Smooth muscle cell (in vitro differentiated cells): ENCODE data around the gene TBC1D32. TPM values are rescaled to one million over a fixed set of nuclear protein-coding genes. Genes with fewer than 3 reads are reported as not detected.

Experiments
- DNase-seq: peaks from one replicate; lab custom pipeline; 2025; ENCODE audit not compliant: unreplicated experiment; lab: John Stamatoyannopoulos, UW
- H2AFZ ChIP-seq: fragments of 200-600 bp; sonication (generic); 2 replicates; pipeline ENCODE4 v1.6.0; 2016; ENCODE audit warnings: antibody characterized with exemption, low read depth, mild to moderate bottlenecking
- H3F3A ChIP-seq: fragments of 200-600 bp; sonication (generic); 2 replicates; pipeline ENCODE4 v1.6.0; 2017; ENCODE audit warnings: antibody characterized with exemption, low read depth
- H3K27ac ChIP-seq: fragments of 200-600 bp; sonication (generic); 2 replicates; pipeline ENCODE4 v1.5.1; 2016; ENCODE audit warnings: low read depth, mild to moderate bottlenecking
- H3K27me3 ChIP-seq: fragments of 200-600 bp; sonication (generic); 2 replicates; pipeline ENCODE4 v1.6.1; 2016; ENCODE audit warnings: low read depth, mild to moderate bottlenecking
- H3K36me3 ChIP-seq: fragments of 200-600 bp; sonication (generic); 2 replicates; pipeline ENCODE4 v1.5.1; 2016; ENCODE audit warnings: low read depth
- H3K4me1 ChIP-seq: fragments of 200-600 bp; sonication (generic); 2 replicates; pipeline ENCODE4 v1.5.1; 2016; ENCODE audit warnings: low read depth
- H3K4me2 ChIP-seq: fragments of 200-600 bp; sonication (generic); 2 replicates; pipeline ENCODE4 v1.6.0; 2016; ENCODE audit warnings: mild to moderate bottlenecking
- H3K4me3 ChIP-seq: fragments of 200-600 bp; sonication (generic); 2 replicates; pipeline ENCODE4 v1.5.1; 2016; ENCODE audit warnings: mild to moderate bottlenecking
- H3K79me2 ChIP-seq: fragments of 200-600 bp; sonication (generic); 2 replicates; pipeline ENCODE4 v1.6.0; 2016; ENCODE audit warnings: low read depth, mild to moderate bottlenecking
- H3K9ac ChIP-seq: fragments of 200-600 bp; sonication (generic); 2 replicates; pipeline ENCODE4 v1.6.0; 2016; ENCODE audit warnings: low read depth
- H3K9me3 ChIP-seq: fragments of 200-600 bp; sonication (generic); replicated peaks from 2 replicates; pipeline ENCODE4 v1.5.1; 2016; ENCODE audit warnings: low read depth
- H4K20me1 ChIP-seq: fragments of 200-600 bp; sonication (generic); 2 replicates; pipeline ENCODE4 v1.6.0; 2016; ENCODE audit warnings: low read depth
- WGBS: methylation state at CpG from one replicate; pipeline ENCODE4 v1.1.7; 2016; ENCODE audit warnings: low lambda C conversion rate; 5-methylcytosine and 5-hydroxymethylcytosine counted together
- polyA plus RNA-seq: library from polyadenylated mRNA; unstranded; fragments of >200 nt; fragmentation: Nextera tagmentation; extraction: Ambion mirVana; gene quantifications from 2 replicates; pipeline ENCODE4 v1.2.1, GENCODE V29; 2016
- total RNA-seq: library from RNA; depleted of rRNA; stranded (reverse); fragments of >200 nt; gene quantifications from 2 replicates; pipeline ENCODE4 v1.2.3, GENCODE V29; 2014
- TF ChIP-seq, protein P1 (sequence below): fragments of 200-600 bp; sonication (generic); IDR thresholded peaks from 2 replicates; pipeline ENCODE4 v1.5.1; 2017; ENCODE audit warnings: borderline replicate concordance, mild to moderate bottlenecking, antibody characterized with exemption; ENCODE audit not compliant: insufficient read depth, poor library complexity, severe bottlenecking

The TBC1D32 gene
- total and polyA plus RNA-seq, 2 experiments from 2014 or later: 4.2 to 14.5 TPM

DNA sequence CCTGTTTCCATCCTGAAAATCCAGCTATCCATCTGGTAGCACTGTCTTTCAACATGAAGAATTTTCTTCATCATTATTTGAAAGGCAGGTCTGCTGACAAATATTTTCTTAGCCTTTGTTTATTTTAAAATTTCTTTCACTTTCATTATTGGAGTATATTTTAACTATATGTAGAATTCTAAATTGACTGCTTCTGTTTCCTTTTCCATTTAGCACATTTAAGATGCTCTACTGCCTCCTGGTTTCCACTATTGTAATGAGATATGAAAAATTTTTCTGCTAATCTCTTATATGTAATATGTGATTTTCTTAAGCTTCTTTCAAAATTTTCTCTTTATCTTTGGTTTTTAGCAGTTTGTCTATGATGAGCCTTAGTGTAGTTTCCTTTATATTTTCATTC lies 97.3 kb downstream of the TBC1D32 start:
- Histone ChIP-seq H3K27ac (no peak overlapping the region), H3K9me3 (no peaks in the 10 kb centered on the region), H3K9ac (no peak overlapping the region), H3K27me3 (no peaks in the 10 kb centered on the region), H3K4me1 (no peaks in the 10 kb centered on the region), H3K36me3 (no peaks in the 10 kb centered on the region), H3K4me2 (no peak overlapping the region), H4K20me1 (no peaks in the 10 kb centered on the region), H3K4me3 (no peak overlapping the region), H3K79me2 (no peaks in the 10 kb centered on the region), H3F3A (no peaks in the 10 kb centered on the region), H2AFZ (no peak overlapping the region)
- no peak for DNase-seq
- TF ChIP-seq, protein P1, sequence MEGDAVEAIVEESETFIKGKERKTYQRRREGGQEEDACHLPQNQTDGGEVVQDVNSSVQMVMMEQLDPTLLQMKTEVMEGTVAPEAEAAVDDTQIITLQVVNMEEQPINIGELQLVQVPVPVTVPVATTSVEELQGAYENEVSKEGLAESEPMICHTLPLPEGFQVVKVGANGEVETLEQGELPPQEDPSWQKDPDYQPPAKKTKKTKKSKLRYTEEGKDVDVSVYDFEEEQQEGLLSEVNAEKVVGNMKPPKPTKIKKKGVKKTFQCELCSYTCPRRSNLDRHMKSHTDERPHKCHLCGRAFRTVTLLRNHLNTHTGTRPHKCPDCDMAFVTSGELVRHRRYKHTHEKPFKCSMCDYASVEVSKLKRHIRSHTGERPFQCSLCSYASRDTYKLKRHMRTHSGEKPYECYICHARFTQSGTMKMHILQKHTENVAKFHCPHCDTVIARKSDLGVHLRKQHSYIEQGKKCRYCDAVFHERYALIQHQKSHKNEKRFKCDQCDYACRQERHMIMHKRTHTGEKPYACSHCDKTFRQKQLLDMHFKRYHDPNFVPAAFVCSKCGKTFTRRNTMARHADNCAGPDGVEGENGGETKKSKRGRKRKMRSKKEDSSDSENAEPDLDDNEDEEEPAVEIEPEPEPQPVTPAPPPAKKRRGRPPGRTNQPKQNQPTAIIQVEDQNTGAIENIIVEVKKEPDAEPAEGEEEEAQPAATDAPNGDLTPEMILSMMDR: no peak

DNA sequence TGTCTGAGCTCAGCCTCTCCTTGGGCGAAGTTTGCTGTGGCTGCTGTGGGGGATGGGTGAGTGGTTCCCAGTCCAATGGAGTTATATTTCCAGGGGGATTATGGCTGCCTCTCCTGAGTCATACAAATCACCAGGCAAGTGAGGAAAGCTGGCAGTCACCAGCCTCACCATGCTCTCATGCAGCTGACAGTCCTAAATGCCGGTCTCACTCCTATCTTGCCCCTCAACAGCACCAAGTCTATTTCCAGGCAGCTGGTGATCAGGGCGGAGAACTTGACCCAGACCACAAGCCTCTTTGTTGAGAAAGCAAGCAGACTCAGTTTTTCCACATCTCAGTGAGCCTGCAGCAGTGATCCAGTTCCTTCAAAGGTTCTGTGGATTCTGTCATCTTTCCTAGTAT lies 98.9 kb downstream of the TBC1D32 start:
- Histone ChIP-seq H3K9me3 (no peaks in the 10 kb centered on the region), H3K36me3 (no peaks in the 10 kb centered on the region), H3K79me2 (no peaks in the 10 kb centered on the region), H3F3A (no peaks in the 10 kb centered on the region), H3K27me3 (no peaks in the 10 kb centered on the region), H3K4me1 (no peaks in the 10 kb centered on the region), H3K4me2 (no peak overlapping the region), H3K27ac (no peak overlapping the region), H3K4me3 (no peak overlapping the region), H3K9ac (no peak overlapping the region), H2AFZ (no peak overlapping the region), H4K20me1 (no peaks in the 10 kb centered on the region)
- TF ChIP-seq, protein P1: no peak
- no peak for DNase-seq
- 92% methylated on average over 3 of the region's 3 CpGs for WGBS

DNA sequence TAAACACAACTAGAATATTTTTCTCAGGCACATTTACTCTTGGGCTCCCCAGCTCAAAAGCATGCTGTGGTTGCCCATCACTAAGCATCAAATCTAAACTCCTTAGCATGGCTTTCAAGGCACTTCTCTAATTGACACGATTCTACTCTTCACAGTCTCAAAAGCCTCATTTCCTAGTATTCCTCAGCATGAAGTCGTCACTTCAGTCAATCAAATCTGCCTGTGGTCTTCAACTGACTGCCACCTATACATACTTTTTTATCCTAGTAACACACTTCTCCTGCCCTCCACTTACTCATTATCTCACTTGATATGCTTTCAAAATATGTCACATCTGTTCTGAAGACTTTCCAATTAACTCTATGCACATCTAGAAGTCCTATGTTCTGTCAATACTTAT lies 110.3 kb downstream of the TBC1D32 start:
- TF ChIP-seq, protein P1: no peak
- H3K36me3 ChIP-seq: no peaks in the 10 kb centered on the region
- H3F3A ChIP-seq: no peaks in the 10 kb centered on the region
- H2AFZ ChIP-seq: no peak overlapping the region
- H3K4me3 ChIP-seq: no peak overlapping the region
- H3K4me2 ChIP-seq: no peak overlapping the region
- H4K20me1 ChIP-seq: no peaks in the 10 kb centered on the region
- no peaks in the 10 kb centered on the region for H3K27me3 ChIP-seq
- no peak overlapping the region for H3K27ac ChIP-seq
- H3K79me2 ChIP-seq: no peaks in the 10 kb centered on the region
- H3K9me3 ChIP-seq: no peaks in the 10 kb centered on the region
- 83% methylated on average over 2 of the region's 2 CpGs for WGBS
- no peak overlapping the region for H3K9ac ChIP-seq
- H3K4me1 ChIP-seq: no peaks in the 10 kb centered on the region
- DNase-seq: no peak

DNA sequence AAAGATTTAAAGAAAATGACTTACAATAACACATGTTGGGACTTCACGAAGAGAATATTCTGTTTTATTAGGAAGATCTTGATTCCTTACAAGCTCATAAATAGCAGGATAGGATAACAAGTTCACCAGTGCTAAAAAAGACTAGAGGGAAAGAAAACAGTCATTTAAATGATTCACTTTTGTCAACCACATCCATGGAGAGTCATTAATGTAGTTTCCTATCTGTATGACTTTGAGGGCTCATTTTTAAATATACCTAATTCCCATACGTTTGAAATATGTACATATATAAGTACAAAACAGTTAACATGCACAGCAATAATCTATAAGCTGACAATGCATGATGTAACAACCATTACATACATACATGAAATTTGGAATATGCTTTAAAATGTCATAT lies 111.1 kb downstream of the TBC1D32 start:
- no peaks in the 10 kb centered on the region for H4K20me1 ChIP-seq
- H3K4me3 ChIP-seq: no peak overlapping the region
- no peaks in the 10 kb centered on the region for H3K79me2 ChIP-seq
- H3K27ac ChIP-seq: no peak overlapping the region
- no peaks in the 10 kb centered on the region for H3F3A ChIP-seq
- H3K9me3 ChIP-seq: no peaks in the 10 kb centered on the region
- H3K36me3 ChIP-seq: no peaks in the 10 kb centered on the region
- no peak for DNase-seq
- no peaks in the 10 kb centered on the region for H3K27me3 ChIP-seq
- H3K4me1 ChIP-seq: no peaks in the 10 kb centered on the region
- TF ChIP-seq, protein P1: no peak
- no peak overlapping the region for H3K9ac ChIP-seq
- H2AFZ ChIP-seq: no peak overlapping the region
- 74% methylated on average over 2 of the region's 2 CpGs for WGBS
- no peak overlapping the region for H3K4me2 ChIP-seq
